PC-9 (cell line): Measurements from ENCODE around the gene CACNA2D1.

Experiments used
- EZH2 ChIP-seq: fragments of 200-600 bp; sonication (generic); IDR thresholded peaks from 2 replicates; pipeline ENCODE4 v1.8.0; 2017; ENCODE audit warnings: antibody characterized with exemption, low read depth
- TF ChIP-seq, protein P1 (sequence below): fragments of 200-600 bp; sonication (generic); conservative IDR thresholded peaks from 2 replicates; pipeline ENCODE4 v1.6.1; 2017; ENCODE audit warnings: mixed run types, antibody characterized with exemption, mild to moderate bottlenecking, moderate library complexity

DNA sequence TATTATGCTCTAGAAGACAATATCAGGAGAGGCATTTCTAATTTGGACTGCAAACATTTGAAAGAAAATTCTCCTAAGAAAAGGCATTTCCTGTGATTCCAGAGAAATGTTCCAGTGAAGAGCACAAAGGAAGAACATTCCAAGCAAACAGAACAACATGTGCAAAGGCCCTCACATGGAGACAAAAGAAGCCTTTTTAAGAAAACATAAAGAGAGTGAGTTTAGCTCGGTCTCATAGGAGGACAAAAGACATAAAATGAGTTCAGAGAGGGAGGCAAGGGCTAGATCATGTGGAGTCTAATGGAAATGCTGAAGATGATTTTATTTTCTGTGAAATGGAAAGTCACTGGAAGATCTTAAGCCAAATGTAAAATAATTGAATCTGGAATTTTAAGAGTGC is 404.0 kb downstream of the CACNA2D1 start:
- TF ChIP-seq, protein P1, sequence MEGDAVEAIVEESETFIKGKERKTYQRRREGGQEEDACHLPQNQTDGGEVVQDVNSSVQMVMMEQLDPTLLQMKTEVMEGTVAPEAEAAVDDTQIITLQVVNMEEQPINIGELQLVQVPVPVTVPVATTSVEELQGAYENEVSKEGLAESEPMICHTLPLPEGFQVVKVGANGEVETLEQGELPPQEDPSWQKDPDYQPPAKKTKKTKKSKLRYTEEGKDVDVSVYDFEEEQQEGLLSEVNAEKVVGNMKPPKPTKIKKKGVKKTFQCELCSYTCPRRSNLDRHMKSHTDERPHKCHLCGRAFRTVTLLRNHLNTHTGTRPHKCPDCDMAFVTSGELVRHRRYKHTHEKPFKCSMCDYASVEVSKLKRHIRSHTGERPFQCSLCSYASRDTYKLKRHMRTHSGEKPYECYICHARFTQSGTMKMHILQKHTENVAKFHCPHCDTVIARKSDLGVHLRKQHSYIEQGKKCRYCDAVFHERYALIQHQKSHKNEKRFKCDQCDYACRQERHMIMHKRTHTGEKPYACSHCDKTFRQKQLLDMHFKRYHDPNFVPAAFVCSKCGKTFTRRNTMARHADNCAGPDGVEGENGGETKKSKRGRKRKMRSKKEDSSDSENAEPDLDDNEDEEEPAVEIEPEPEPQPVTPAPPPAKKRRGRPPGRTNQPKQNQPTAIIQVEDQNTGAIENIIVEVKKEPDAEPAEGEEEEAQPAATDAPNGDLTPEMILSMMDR: no peak
- no peak for TF ChIP-seq EZH2
